Uterus (tissue), 4 donors: ENCODE data around the gene TRPC4AP. TPM values are rescaled to one million over a fixed set of nuclear protein-coding genes. Genes with fewer than 3 reads are reported as not detected.

ENCODE experiments used
- DNase-seq, 2 donors: peaks; one replicate each; pipeline ENCODE4 v3.0.0-alpha.2; 2019 to 2020
- H3K27ac ChIP-seq, 2 donors: fragments of 200-600 bp; sonication (generic); 1 replicate in 1 of 2; 2 replicates in 1 of 2; pipeline ENCODE4 v1.5.1; 2016 to 2018
- H3K27me3 ChIP-seq, 2 donors: fragments of 200-600 bp; sonication (generic); one replicate each; pipeline ENCODE4 v1.5.1; 2018 to 2019; ENCODE audit warnings: control low read depth in 1 of 2
- H3K36me3 ChIP-seq, 2 donors: fragments of 200-600 bp; sonication (generic); one replicate each; pipeline ENCODE4 v1.5.1; 2019; ENCODE audit warnings: control low read depth in 1 of 2
- H3K4me1 ChIP-seq, 2 donors: fragments of 200-600 bp; sonication (generic); one replicate each; pipeline ENCODE4 v1.5.1; 2018 to 2019; ENCODE audit warnings: control low read depth in 1 of 2
- H3K4me3 ChIP-seq, 2 donors: fragments of 200-600 bp; sonication (generic); 1 replicate in 1 of 2; 2 replicates in 1 of 2; pipeline ENCODE4 v1.5.1; 2018 to 2019; ENCODE audit warnings: mild to moderate bottlenecking in 1 of 2
- H3K9me3 ChIP-seq, 2 donors: fragments of 200-600 bp; sonication (generic); one replicate each; pipeline ENCODE4 v1.5.1; 2019; ENCODE audit warnings: control low read depth in 1 of 2
- POLR2A ChIP-seq, 2 donors: fragments of 450-650 bp; IDR thresholded peaks; one replicate each; pipeline ENCODE4 v1.6.1; 2016; ENCODE audit warnings: antibody characterized with exemption in 2 of 2, mild to moderate bottlenecking in 1 of 2, moderate library complexity in 1 of 2
- intact Hi-C: fragments of 100-400 bp; cut with DNase I; formaldehyde crosslinking; loops from one replicate; pipeline ENCODE4 v1.15.1; 2023; ENCODE audit warnings: low total_unique reads
- microRNA counts, 2 donors: library from miRNA; unstranded; fragments of <30 nt; microRNA quantifications; one replicate each; lab custom pipeline; 2016 to 2017
- microRNA-seq: library from miRNA; unstranded; fragments of <30 nt; microRNA quantifications from one replicate; pipeline ENCODE4, GENCODE V29; 2016; ENCODE audit warnings: borderline microRNAs expressed, borderline replicate concordance
- small RNA-seq: library from RNA; depleted of rRNA; stranded (forward); fragments of <200 nt; gene quantifications from one replicate; pipeline ENCODE3, GENCODE V24; 2016
- total RNA-seq, 4 donors: library from RNA; depleted of rRNA in 3 of 4; stranded (reverse); fragments of >200 nt in 3 of 4; gene quantifications; one replicate each; pipeline versions ENCODE4 v1.1.0 to v1.2.4, GENCODE V29; 2014 to 2023
- TF ChIP-seq, protein P1 (sequence below), 4 experiments: fragments of 200-600 bp in 2 of 4; fragments of 450-650 bp in 2 of 4; sonication (generic) in 2 of 4; IDR thresholded peaks; one replicate each; pipeline ENCODE4 v1.5.1; 2016 to 2019; ENCODE audit warnings: antibody characterized with exemption in 4 of 4, mild to moderate bottlenecking in 2 of 4, moderate library complexity in 1 of 4
- donor health status: DM: yes; HTN: yes; CAD: no.

TRPC4AP gene
- total RNA-seq, 4 donors from 2014 or later = 20.0 to 77.5 (median 49.6) TPM

- no peak for DNase-seq
- TF ChIP-seq, protein P1, sequence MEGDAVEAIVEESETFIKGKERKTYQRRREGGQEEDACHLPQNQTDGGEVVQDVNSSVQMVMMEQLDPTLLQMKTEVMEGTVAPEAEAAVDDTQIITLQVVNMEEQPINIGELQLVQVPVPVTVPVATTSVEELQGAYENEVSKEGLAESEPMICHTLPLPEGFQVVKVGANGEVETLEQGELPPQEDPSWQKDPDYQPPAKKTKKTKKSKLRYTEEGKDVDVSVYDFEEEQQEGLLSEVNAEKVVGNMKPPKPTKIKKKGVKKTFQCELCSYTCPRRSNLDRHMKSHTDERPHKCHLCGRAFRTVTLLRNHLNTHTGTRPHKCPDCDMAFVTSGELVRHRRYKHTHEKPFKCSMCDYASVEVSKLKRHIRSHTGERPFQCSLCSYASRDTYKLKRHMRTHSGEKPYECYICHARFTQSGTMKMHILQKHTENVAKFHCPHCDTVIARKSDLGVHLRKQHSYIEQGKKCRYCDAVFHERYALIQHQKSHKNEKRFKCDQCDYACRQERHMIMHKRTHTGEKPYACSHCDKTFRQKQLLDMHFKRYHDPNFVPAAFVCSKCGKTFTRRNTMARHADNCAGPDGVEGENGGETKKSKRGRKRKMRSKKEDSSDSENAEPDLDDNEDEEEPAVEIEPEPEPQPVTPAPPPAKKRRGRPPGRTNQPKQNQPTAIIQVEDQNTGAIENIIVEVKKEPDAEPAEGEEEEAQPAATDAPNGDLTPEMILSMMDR (IDR thresholded peaks at IDR 0.05) = no peak
- TF ChIP-seq POLR2A (IDR thresholded peaks at IDR 0.05) = no peak
- no peaks in the 10 kb centered on the region for H3K27me3 ChIP-seq
- H3K27ac ChIP-seq = no peak overlapping the region
- no peaks in the 10 kb centered on the region for H3K36me3 ChIP-seq
- H3K4me1 ChIP-seq = no peaks in the 10 kb centered on the region
- intact Hi-C loops = no loop called here
- no peaks in the 10 kb centered on the region for H3K9me3 ChIP-seq
- no peak overlapping the region for H3K4me3 ChIP-seq
Observed at GRCh38 chr20:34953960-34954359, 138.6 kb downstream of the TRPC4AP start.

- no peaks in the 10 kb centered on the region for H3K36me3 ChIP-seq
- H3K4me3 ChIP-seq = no peak overlapping the region
- H3K27ac ChIP-seq = no peak overlapping the region
- intact Hi-C loops = no loop called here
- TF ChIP-seq POLR2A (IDR thresholded peaks at IDR 0.05) = no peak
- TF ChIP-seq, protein P1 (IDR thresholded peaks at IDR 0.05) = no peak
- no peak for DNase-seq
- H3K9me3 ChIP-seq = no peaks in the 10 kb centered on the region
- no peaks in the 10 kb centered on the region for H3K4me1 ChIP-seq
- H3K27me3 ChIP-seq = no peaks in the 10 kb centered on the region
Observed at GRCh38 chr20:34952671-34953070, 139.9 kb downstream of the TRPC4AP start.

MicroRNAs encoded within 50 kb of the gene (microRNA counts, 767-probe panel; counts per million panel counts)
- microRNA hsa-miR-499a-3p (lab: Ali Mortazavi, UCI) = 0 counts per million in 2 donors
- 0 to 2,203 counts per million in 2 donors for microRNA hsa-miR-499a-5p (lab: Ali Mortazavi, UCI)
- 0 counts per million in 2 donors for microRNA hsa-miR-499b-3p (lab: Ali Mortazavi, UCI)
- 0 counts per million in 2 donors for microRNA hsa-miR-499b-5p (lab: Ali Mortazavi, UCI)

Small RNA genes within 50 kb of the gene (microRNA-seq; reads per million reads assigned to microRNA genes)
- gene MIR499A = not detected
- not detected for gene MIR499B

Small RNA genes within 50 kb of the gene (small RNA-seq; reads per million reads assigned to genes)
- gene MIR499A = not detected
- not detected for gene RF00275
- gene RNU6-407P = not detected

Other genes with a start within 250 kb of the TRPC4AP start
- gene GGT7, start 220.0 kb downstream of the TRPC4AP start, total RNA-seq = 10 to 100 TPM in 3 of 4 donors, 1 to 10 TPM in 1; 7.4 to 38.4 (median 16.5) TPM
- gene ACSS2, start 216.2 kb downstream of the TRPC4AP start, total RNA-seq = 100 to 1,000 TPM in 1 of 4 donors, 10 to 100 TPM in 3; 18.8 to 138 (median 48.7) TPM
- 10 to 100 TPM in 3 of 4 donors, 1 to 10 TPM in 1; 3.8 to 47.2 (median 16.5) TPM for gene GSS, start 137.0 kb downstream of the TRPC4AP start, total RNA-seq
- 1 to 10 TPM in 1 of 4 donors, under 1 TPM in 2, not detected in 1; 0.41 to 3.0 (median 0.51) TPM for gene MYH7B, start 136.9 kb downstream of the TRPC4AP start, total RNA-seq
- gene EDEM2, start 54.5 kb upstream of the TRPC4AP start, total RNA-seq = 10 to 100 TPM in 3 of 4 donors, 1 to 10 TPM in 1; 2.6 to 18.5 (median 13.3) TPM
- gene PROCR, start 79.3 kb upstream of the TRPC4AP start, total RNA-seq = 10 to 100 TPM; 40.2 to 96.2 (median 60.7) TPM
- 1 to 10 TPM in 3 of 4 donors, under 1 TPM in 1; 0.51 to 2.6 (median 2.0) TPM for gene MMP24, start 133.9 kb upstream of the TRPC4AP start, total RNA-seq
- 10 to 100 TPM in 3 of 4 donors, 1 to 10 TPM in 1; 8.8 to 67.8 (median 18.1) TPM for gene MMP24OS, start 185.3 kb upstream of the TRPC4AP start, total RNA-seq
- gene EIF6, start 192.0 kb upstream of the TRPC4AP start, total RNA-seq = 10 to 100 TPM; 33.8 to 80.9 (median 66.8) TPM
- not detected for gene FAM83C, start 199.6 kb upstream of the TRPC4AP start, total RNA-seq